ENCODE data around the gene GREB1.

GREB1 gene

GRCh38 chr2:11498543-11499034, 35.3 kb upstream of the GREB1 start:
- 69% methylated on average over 9 of the region's 9 CpGs for WGBS
- H3K4me3 ChIP-seq (ENCODE audit: low read length): no peak overlapping the region
- peaks cover 3% of the 10 kb centered on the region; the same call in 1 of the 2 replicates for H3K9me3 ChIP-seq (ENCODE audit: insufficient read depth, low read depth, low read length)
- H3K27ac ChIP-seq (ENCODE audit: low read depth, low read length): peak overlapping the region; percentile 8; the same call in 1 of the 2 replicates
- no peaks in the 10 kb centered on the region for H3K27me3 ChIP-seq (ENCODE audit: insufficient read depth, low read length)
- peaks cover 29% of the 10 kb centered on the region for H3K4me1 ChIP-seq (ENCODE audit: insufficient read depth, low read length)
- peak overlapping the region; percentile 15; the same call in 1 of the 2 replicates for H3K9ac ChIP-seq (ENCODE audit: low read depth, low read length)
- H3K36me3 ChIP-seq (ENCODE audit: insufficient read depth, low read length): peaks cover 1% of the 10 kb centered on the region; the same call in 1 of the 2 replicates

- H3K4me1 ChIP-seq (ENCODE audit: insufficient read depth, low read length): peaks cover 29% of the 10 kb centered on the region
- H3K9ac ChIP-seq (ENCODE audit: low read depth, low read length): peak overlapping the region; percentile 15; the same call in 1 of the 2 replicates
- H3K4me3 ChIP-seq (ENCODE audit: low read length): no peak overlapping the region
- H3K27me3 ChIP-seq (ENCODE audit: insufficient read depth, low read length): no peaks in the 10 kb centered on the region
- H3K9me3 ChIP-seq (ENCODE audit: insufficient read depth, low read depth, low read length): peaks cover 3% of the 10 kb centered on the region; the same call in 1 of the 2 replicates
- H3K36me3 ChIP-seq (ENCODE audit: insufficient read depth, low read length): peaks cover 2% of the 10 kb centered on the region; the same call in 1 of the 2 replicates
- H3K27ac ChIP-seq (ENCODE audit: low read depth, low read length): peak overlapping the region; percentile 9; the same call in 1 of the 2 replicates
- WGBS: 11% methylated on average over 4 of the region's 4 CpGs
These were observed 34.6 kb upstream of the GREB1 start for GRCh38 chr2:11499081-11499743.

- H3K4me1 ChIP-seq (ENCODE audit: insufficient read depth, low read length): peaks cover 27% of the 10 kb centered on the region
These were observed 33.0 kb upstream of the GREB1 start for GRCh38 chr2:11500702-11501303.

GRCh38 chr2:11502740-11503292, 31.0 kb upstream of the GREB1 start:
- no peak overlapping the region for H3K27ac ChIP-seq (ENCODE audit: low read depth, low read length)
- peaks cover 2% of the 10 kb centered on the region; the same call in 1 of the 2 replicates for H3K36me3 ChIP-seq (ENCODE audit: insufficient read depth, low read length)
- 95% methylated on average over 4 of the region's 4 CpGs for whole genome bisulfite sequencing
- no peaks in the 10 kb centered on the region for H3K27me3 ChIP-seq (ENCODE audit: insufficient read depth, low read length)
- H3K9me3 ChIP-seq (ENCODE audit: insufficient read depth, low read depth, low read length): peaks cover 3% of the 10 kb centered on the region; the same call in 1 of the 2 replicates
- no peak overlapping the region for H3K4me3 ChIP-seq (ENCODE audit: low read length)
- peaks cover 23% of the 10 kb centered on the region for H3K4me1 ChIP-seq (ENCODE audit: insufficient read depth, low read length)
- no peak overlapping the region for H3K9ac ChIP-seq (ENCODE audit: low read depth, low read length)

More at GRCh38 chr2:11500702-11501303, 33.0 kb upstream of the GREB1 start:
- WGBS: 83% methylated on average over 5 of the region's 5 CpGs
- H3K9me3 ChIP-seq (ENCODE audit: insufficient read depth, low read depth, low read length): peaks cover 3% of the 10 kb centered on the region; the same call in 1 of the 2 replicates
- no peak overlapping the region for H3K9ac ChIP-seq (ENCODE audit: low read depth, low read length)
- no peak overlapping the region for H3K4me3 ChIP-seq (ENCODE audit: low read length)
- no peak overlapping the region for H3K27ac ChIP-seq (ENCODE audit: low read depth, low read length)
- peaks cover 2% of the 10 kb centered on the region; the same call in 1 of the 2 replicates for H3K36me3 ChIP-seq (ENCODE audit: insufficient read depth, low read length)
- H3K27me3 ChIP-seq (ENCODE audit: insufficient read depth, low read length): no peaks in the 10 kb centered on the region

GRCh38 chr2:11503354-11503927, 30.4 kb upstream of the GREB1 start:
- 70% methylated on average over 8 of the region's 8 CpGs for WGBS
- no peak overlapping the region for H3K27ac ChIP-seq (ENCODE audit: low read depth, low read length)

GRCh38 chr2:11505652-11506610, 27.9 kb upstream of the GREB1 start:
- H3K4me3 ChIP-seq (ENCODE audit: low read length): no peak overlapping the region

More at GRCh38 chr2:11503354-11503927, 30.4 kb upstream of the GREB1 start:
- no peaks in the 10 kb centered on the region for H3K27me3 ChIP-seq (ENCODE audit: insufficient read depth, low read length)
- H3K4me1 ChIP-seq (ENCODE audit: insufficient read depth, low read length): peaks cover 17% of the 10 kb centered on the region
- H3K36me3 ChIP-seq (ENCODE audit: insufficient read depth, low read length): peaks cover 2% of the 10 kb centered on the region; the same call in 1 of the 2 replicates
- no peak overlapping the region for H3K4me3 ChIP-seq (ENCODE audit: low read length)
- no peak overlapping the region for H3K9ac ChIP-seq (ENCODE audit: low read depth, low read length)
- peaks cover 3% of the 10 kb centered on the region; the same call in 1 of the 2 replicates for H3K9me3 ChIP-seq (ENCODE audit: insufficient read depth, low read depth, low read length)

GRCh38 chr2:11506611-11506969, 27.3 kb upstream of the GREB1 start:
- Histone ChIP-seq H3K36me3 (ENCODE audit: insufficient read depth, low read length) (peaks cover 2% of the 10 kb centered on the region; the same call in 1 of the 2 replicates), H3K4me1 (ENCODE audit: insufficient read depth, low read length) (no peaks in the 10 kb centered on the region), H3K4me3 (ENCODE audit: low read length) (no peak overlapping the region), H3K27me3 (ENCODE audit: insufficient read depth, low read length) (no peaks in the 10 kb centered on the region), H3K9me3 (ENCODE audit: insufficient read depth, low read depth, low read length) (peaks cover 3% of the 10 kb centered on the region; the same call in 1 of the 2 replicates), H3K27ac (ENCODE audit: low read depth, low read length) (no peak overlapping the region), H3K9ac (ENCODE audit: low read depth, low read length) (no peak overlapping the region)
- 41% methylated on average over 2 of the region's 3 CpGs for WGBS

More at GRCh38 chr2:11505652-11506610, 27.9 kb upstream of the GREB1 start:
- H3K27me3 ChIP-seq (ENCODE audit: insufficient read depth, low read length): no peaks in the 10 kb centered on the region
- peaks cover 2% of the 10 kb centered on the region; the same call in 1 of the 2 replicates for H3K36me3 ChIP-seq (ENCODE audit: insufficient read depth, low read length)
- H3K9me3 ChIP-seq (ENCODE audit: insufficient read depth, low read depth, low read length): peaks cover 3% of the 10 kb centered on the region; the same call in 1 of the 2 replicates
- H3K4me1 ChIP-seq (ENCODE audit: insufficient read depth, low read length): 0 out of 2 replicates have a peak, but pooled peaks cover under 1% of the 10 kb centered on the region
- 93% methylated on average over 11 of the region's 11 CpGs for WGBS
- H3K27ac ChIP-seq (ENCODE audit: low read depth, low read length): no peak overlapping the region
- H3K9ac ChIP-seq (ENCODE audit: low read depth, low read length): no peak overlapping the region

- Histone ChIP-seq H3K27me3 (ENCODE audit: insufficient read depth, low read length) (no peaks in the 10 kb centered on the region), H3K4me3 (ENCODE audit: low read length) (no peak overlapping the region), H3K4me1 (ENCODE audit: insufficient read depth, low read length) (no peaks in the 10 kb centered on the region; the same call in 1 of the 2 replicates), H3K9ac (ENCODE audit: low read depth, low read length) (no peak overlapping the region), H3K9me3 (ENCODE audit: insufficient read depth, low read depth, low read length) (peaks cover 3% of the 10 kb centered on the region; the same call in 1 of the 2 replicates), H3K36me3 (ENCODE audit: insufficient read depth, low read length) (peaks cover 2% of the 10 kb centered on the region; the same call in 1 of the 2 replicates), H3K27ac (ENCODE audit: low read depth, low read length) (no peak overlapping the region)
- 87% methylated on average over 2 of the region's 2 CpGs for WGBS
These were observed 26.3 kb upstream of the GREB1 start for GRCh38 chr2:11507517-11507916.

- Histone ChIP-seq H3K27ac (ENCODE audit: low read depth, low read length) (no peak overlapping the region), H3K4me1 (ENCODE audit: insufficient read depth, low read length) (peaks cover 1% of the 10 kb centered on the region; the same call in 1 of the 2 replicates), H3K36me3 (ENCODE audit: insufficient read depth, low read length) (peaks cover 2% of the 10 kb centered on the region; the same call in 1 of the 2 replicates), H3K9ac (ENCODE audit: low read depth, low read length) (no peak overlapping the region), H3K4me3 (ENCODE audit: low read length) (no peak overlapping the region), H3K9me3 (ENCODE audit: insufficient read depth, low read depth, low read length) (no peaks in the 10 kb centered on the region; the same call in 1 of the 2 replicates), H3K27me3 (ENCODE audit: insufficient read depth, low read length) (no peaks in the 10 kb centered on the region)
- 95% methylated on average over 8 of the region's 8 CpGs for WGBS
These were observed 25.6 kb upstream of the GREB1 start for GRCh38 chr2:11508279-11508678.

All from HUES64 (cell line).